CD14-positive monocyte (primary cell): ENCODE results near the gene SSTR5. TPM values are rescaled to one million over a fixed set of nuclear protein-coding genes. Genes with fewer than 3 reads are reported as not detected.

ENCODE experiments used
- DNase-seq, 3 donors: peaks; one replicate each; pipeline ENCODE4 v3.0.0-alpha.2; 2011 to 2022
- H2AFZ ChIP-seq: 2 replicates; pipeline ENCODE4 v1.6.0; 2012; ENCODE audit warnings: mild to moderate bottlenecking, low read depth, low read length, inconsistent platforms; ENCODE audit not compliant: insufficient read depth, poor library complexity, severe bottlenecking
- H3K27ac ChIP-seq, 2 donors: 1 replicate in 1 of 2; 2 replicates in 1 of 2; pipeline ENCODE4 v1.5.1; 2012 to 2013; ENCODE audit warnings: low read length in 2 of 2, control low read depth in 1 of 2, inconsistent platforms in 1 of 2, low read depth in 1 of 2, mild to moderate bottlenecking in 1 of 2
- H3K27me3 ChIP-seq, 2 donors: one replicate each; pipeline versions ENCODE4 v1.6.0 to v1.6.1; 2011 to 2013; ENCODE audit warnings: low read length in 2 of 2; ENCODE audit not compliant: control insufficient read depth in 2 of 2, insufficient read depth in 2 of 2
- H3K36me3 ChIP-seq, 2 donors: replicated peaks in 1 of 2; 1 replicate in 1 of 2; 2 replicates in 1 of 2; pipeline versions ENCODE4 v1.5.1 to v1.6.1; 2012 to 2013; ENCODE audit warnings: low read length in 2 of 2, control low read depth in 1 of 2, inconsistent platforms in 1 of 2, mild to moderate bottlenecking in 1 of 2; ENCODE audit not compliant: insufficient read depth in 2 of 2, control insufficient read depth in 1 of 2
- H3K4me1 ChIP-seq, 2 donors: 1 replicate in 1 of 2; 2 replicates in 1 of 2; pipeline versions ENCODE4 v1.5.1 to v1.6.1; 2012 to 2013; ENCODE audit warnings: low read length in 2 of 2, control low read depth in 1 of 2, inconsistent platforms in 1 of 2, mild to moderate bottlenecking in 1 of 2, moderate library complexity in 1 of 2; ENCODE audit not compliant: insufficient read depth in 2 of 2, control insufficient read depth in 1 of 2
- H3K4me2 ChIP-seq: replicated peaks from 2 replicates; pipeline ENCODE3; 2012; ENCODE audit warnings: low read length, moderate library complexity, mild to moderate bottlenecking; ENCODE audit not compliant: poor library complexity, severe bottlenecking; ENCODE audit errors: extremely low read depth
- H3K4me3 ChIP-seq, 3 experiments: fragments of 200-600 bp in 1 of 3; sonication (generic) in 1 of 3; replicated peaks in 1 of 3; 1 replicate in 2 of 3; 2 replicates in 1 of 3; pipeline ENCODE4 v1.5.1; 2011 to 2013; ENCODE audit warnings: low read length in 3 of 3, mild to moderate bottlenecking in 3 of 3, control low read depth in 2 of 3, low read depth in 2 of 3, inconsistent platforms in 1 of 3, moderate library complexity in 1 of 3
- H3K79me2 ChIP-seq: 2 replicates; pipeline ENCODE4 v1.6.0; 2012; ENCODE audit warnings: mild to moderate bottlenecking, control low read depth, inconsistent platforms, low read length, moderate library complexity; ENCODE audit not compliant: insufficient read depth
- H3K9ac ChIP-seq: 2 replicates; pipeline ENCODE4 v1.6.0; 2017; ENCODE audit warnings: low read length, mild to moderate bottlenecking; ENCODE audit not compliant: insufficient read depth, poor library complexity, severe bottlenecking
- H3K9me3 ChIP-seq, 2 donors: replicated peaks in 1 of 2; 1 replicate in 1 of 2; 2 replicates in 1 of 2; pipeline versions ENCODE4 v1.5.1 to v1.6.1; 2012 to 2013; ENCODE audit warnings: low read length in 2 of 2, control low read depth in 1 of 2; ENCODE audit not compliant: control insufficient read depth in 1 of 2, insufficient read depth in 1 of 2
- H4K20me1 ChIP-seq: 2 replicates; pipeline ENCODE4 v1.6.0; 2012; ENCODE audit warnings: mild to moderate bottlenecking, low read length, control low read depth, moderate library complexity; ENCODE audit not compliant: insufficient read depth
- H3K27ac Mint-ChIP-seq, 7 donors: one replicate each; pipeline ENCODE4 v1.8.0; 2020; ENCODE audit warnings: mild to moderate bottlenecking in 7 of 7, mixed read lengths in 7 of 7, moderate library complexity in 6 of 7, inconsistent platforms in 2 of 7
- H3K27me3 Mint-ChIP-seq, 3 donors: one replicate each; pipeline ENCODE4 v1.8.0; 2021 to 2022; ENCODE audit warnings: low read depth in 3 of 3, mild to moderate bottlenecking in 3 of 3, mixed read lengths in 3 of 3, moderate library complexity in 3 of 3, inconsistent platforms in 1 of 3
- H3K36me3 Mint-ChIP-seq, 2 donors: one replicate each; pipeline ENCODE4 v1.8.0; 2020; ENCODE audit warnings: mixed read lengths in 2 of 2, inconsistent platforms in 1 of 2, mild to moderate bottlenecking in 1 of 2
- H3K4me1 Mint-ChIP-seq: one replicate; pipeline ENCODE4 v1.8.0; 2020; ENCODE audit warnings: mild to moderate bottlenecking, mixed read lengths
- H3K4me3 Mint-ChIP-seq, 2 donors: one replicate each; pipeline ENCODE4 v1.8.0; 2020; ENCODE audit warnings: mild to moderate bottlenecking in 2 of 2, mixed read lengths in 2 of 2, moderate library complexity in 1 of 2
- H3K9me3 Mint-ChIP-seq, 7 donors: one replicate each; pipeline ENCODE4 v1.8.0; 2020 to 2022; ENCODE audit warnings: mixed read lengths in 7 of 7, mild to moderate bottlenecking in 6 of 7, moderate library complexity in 6 of 7, inconsistent platforms in 2 of 7
- CTCF ChIP-seq: fragments of 200-600 bp; IDR thresholded peaks from one replicate; pipeline ENCODE4 v1.8.0; 2022; ENCODE audit warnings: antibody characterized with exemption, mild to moderate bottlenecking
- WGBS: methylation state at CpG from one replicate; pipeline ENCODE4 v1.1.5; 2013; ENCODE audit warnings: missing lambda C conversion rate; ENCODE audit not compliant: insufficient coverage; 5-methylcytosine and 5-hydroxymethylcytosine counted together
- intact Hi-C, 2 donors: fragments of 100-400 bp; cut with micrococcal nuclease; formaldehyde crosslinking; loops; one replicate each; pipeline versions ENCODE4 v1.15.0 to v1.15.1; 2023
- polyA plus RNA-seq, 3 donors: library from polyadenylated mRNA; depleted of rRNA in 1 of 3; unstranded in 2 of 3; stranded (reverse) in 1 of 3; fragments of 300-500 nt in 2 of 3; fragments of >200 nt in 1 of 3; fragmentation: Illumina TruSeq in 2 of 3; gene quantifications; 1 replicate in 2 of 3; 2 replicates in 1 of 3; pipeline ENCODE4 v1.2.3, GENCODE V29; 2012 to 2021

SSTR5 gene
- polyA plus RNA-seq, 3 donors, result not detected

- no peak overlapping the region for H3K27ac ChIP-seq
- Mint-ChIP-seq H3K36me3 (no peaks in the 10 kb centered on the region), H3K4me3 (no peak overlapping the region), H3K9me3 (peaks cover 6 to 12% (median 8%) of the 10 kb centered on the region in 7 donors), H3K27ac (no peak overlapping the region), H3K27me3 (peaks cover 2 to 47% (median 6%) of the 10 kb centered on the region in 3 donors), H3K4me1 (no peaks in the 10 kb centered on the region)
- H3K9me3 ChIP-seq, result peaks cover 6 to 13% of the 10 kb centered on the region in 2 donors
- H3K4me2 ChIP-seq, result no peak overlapping the region
- WGBS, result 96% methylated on average over 38 of the region's 43 CpGs
- peaks cover 0 to 6% of the 10 kb centered on the region in 2 donors for H3K27me3 ChIP-seq
- intact Hi-C loops, result no loop called here
- DNase-seq, result no peak
- no peaks in the 10 kb centered on the region for H3K79me2 ChIP-seq
- no peak overlapping the region for H2AFZ ChIP-seq
- no peak for TF ChIP-seq CTCF
- no peaks in the 10 kb centered on the region for H3K36me3 ChIP-seq
- no peaks in the 10 kb centered on the region for H3K4me1 ChIP-seq
- H3K4me3 ChIP-seq, result no peak overlapping the region
- no peak overlapping the region for H3K9ac ChIP-seq
- H4K20me1 ChIP-seq, result no peaks in the 10 kb centered on the region
Observed at GRCh38 chr16:1079341-1079740, 6.8 kb downstream of the SSTR5 start.

DNA sequence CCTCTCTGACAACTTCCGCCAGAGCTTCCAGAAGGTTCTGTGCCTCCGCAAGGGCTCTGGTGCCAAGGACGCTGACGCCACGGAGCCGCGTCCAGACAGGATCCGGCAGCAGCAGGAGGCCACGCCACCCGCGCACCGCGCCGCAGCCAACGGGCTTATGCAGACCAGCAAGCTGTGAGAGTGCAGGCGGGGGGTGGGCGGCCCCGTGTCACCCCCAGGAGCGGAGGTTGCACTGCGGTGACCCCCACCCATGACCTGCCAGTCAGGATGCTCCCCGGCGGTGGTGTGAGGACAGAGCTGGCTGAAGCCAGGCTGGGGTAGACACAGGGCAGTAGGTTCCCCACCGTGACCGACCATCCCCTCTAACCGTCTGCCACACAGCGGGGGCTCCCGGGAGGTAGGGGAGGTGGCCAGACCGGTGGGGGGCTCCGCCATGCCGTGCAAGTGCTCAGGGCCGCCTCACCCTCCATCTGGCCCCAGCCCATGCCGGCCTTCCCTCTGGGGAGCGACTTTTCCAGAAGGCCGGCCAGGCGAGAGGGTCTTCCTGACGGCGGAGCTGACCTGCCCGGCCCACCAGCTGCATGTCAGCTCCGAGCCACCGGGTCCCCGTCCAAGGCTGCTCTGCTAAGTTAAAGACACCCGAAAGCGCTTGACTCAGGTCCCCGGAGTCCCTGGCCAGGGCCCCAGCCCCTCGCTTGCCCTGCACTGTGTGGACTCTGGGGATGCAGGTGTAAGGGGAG lies 7.4 kb downstream of the SSTR5 start:
- Histone ChIP-seq H4K20me1 (no peaks in the 10 kb centered on the region), H3K36me3 (no peaks in the 10 kb centered on the region), H3K9ac (no peak overlapping the region), H3K27ac (no peak overlapping the region), H3K9me3 (peaks cover 12 to 19% of the 10 kb centered on the region in 2 donors), H3K4me1 (no peaks in the 10 kb centered on the region), H3K27me3 (peaks cover 0 to 6% of the 10 kb centered on the region in 2 donors), H3K4me3 (no peak overlapping the region), H3K4me2 (no peak overlapping the region), H3K79me2 (no peaks in the 10 kb centered on the region), H2AFZ (no peak overlapping the region)
- Mint-ChIP-seq H3K27me3 (peaks cover 2 to 44% (median 6%) of the 10 kb centered on the region in 3 donors), H3K9me3 (peaks cover 9 to 18% (median 13%) of the 10 kb centered on the region in 7 donors), H3K36me3 (no peaks in the 10 kb centered on the region), H3K27ac (no peak overlapping the region), H3K4me1 (no peaks in the 10 kb centered on the region), H3K4me3 (no peak overlapping the region)
- intact Hi-C loops, result no loop called here
- no peak for TF ChIP-seq CTCF
- WGBS, result 76% methylated on average over 37 of the region's 45 CpGs
- DNase-seq, result no peak
